Loucy (cell line): ENCODE measurements around the gene C22orf31.

ENCODE experiments used
- H2AFZ ChIP-seq: fragments of 200-600 bp; sonication (generic); 2 replicates; pipeline ENCODE4 v1.6.0; 2016; ENCODE audit warnings: antibody characterized with exemption, mild to moderate bottlenecking, low read length, moderate library complexity
- H3F3A ChIP-seq: fragments of 200-600 bp; 2 replicates; pipeline ENCODE4 v1.6.0; 2016; ENCODE audit warnings: antibody characterized with exemption, low read depth, mild to moderate bottlenecking
- H3K27me3 ChIP-seq: fragments of 200-600 bp; sonication (generic); 2 replicates; pipeline ENCODE4 v1.6.1; 2014; ENCODE audit warnings: low read length, mild to moderate bottlenecking; ENCODE audit not compliant: insufficient read depth, poor library complexity, severe bottlenecking
- H3K36me3 ChIP-seq: fragments of 200-600 bp; sonication (generic); 2 replicates; pipeline ENCODE4 v1.6.1; 2016; ENCODE audit warnings: low read length; ENCODE audit not compliant: insufficient read depth
- H3K4me1 ChIP-seq: fragments of 200-600 bp; sonication (generic); 2 replicates; pipeline ENCODE4 v1.5.1; 2014; ENCODE audit warnings: low read length, mild to moderate bottlenecking; ENCODE audit not compliant: insufficient read depth, poor library complexity, severe bottlenecking
- H3K4me2 ChIP-seq: fragments of 200-600 bp; sonication (generic); 2 replicates; pipeline ENCODE4 v1.6.0; 2014; ENCODE audit warnings: antibody characterized with exemption, low read length, low read depth, mild to moderate bottlenecking; ENCODE audit not compliant: poor library complexity, severe bottlenecking
- H3K4me3 ChIP-seq: fragments of 200-600 bp; sonication (generic); 2 replicates; pipeline ENCODE4 v1.5.1; 2014; ENCODE audit warnings: low read length, mild to moderate bottlenecking, mixed read lengths; ENCODE audit not compliant: poor library complexity, severe bottlenecking
- H3K79me2 ChIP-seq: fragments of 200-600 bp; sonication (generic); 2 replicates; pipeline ENCODE4 v1.6.1; 2014; ENCODE audit warnings: low read length; ENCODE audit not compliant: insufficient read depth
- H3K9ac ChIP-seq: fragments of 200-600 bp; sonication (generic); 2 replicates; pipeline ENCODE4 v1.6.0; 2014; ENCODE audit warnings: mild to moderate bottlenecking, low read depth, low read length, moderate library complexity; ENCODE audit not compliant: poor library complexity, severe bottlenecking
- H3K9me2 ChIP-seq: fragments of 200-600 bp; sonication (generic); replicated peaks from 2 replicates; pipeline ENCODE4 v1.6.1; 2016; ENCODE audit warnings: low read depth, low read length, mixed read lengths
- H3K9me3 ChIP-seq: fragments of 200-600 bp; sonication (generic); 2 replicates; pipeline ENCODE4 v1.6.1; 2014; ENCODE audit warnings: mild to moderate bottlenecking, antibody characterized with exemption, low read length, low read depth; ENCODE audit not compliant: insufficient read depth
- H4K20me1 ChIP-seq: fragments of 200-600 bp; sonication (generic); 2 replicates; pipeline ENCODE4 v1.6.0; 2014; ENCODE audit warnings: antibody characterized with exemption, low read length, mild to moderate bottlenecking; ENCODE audit not compliant: insufficient read depth, poor library complexity, severe bottlenecking
- CTCF ChIP-seq: fragments of 200-600 bp; sonication (generic); conservative IDR thresholded peaks from 2 replicates; pipeline ENCODE4 v1.5.1; 2014; ENCODE audit warnings: mild to moderate bottlenecking, antibody characterized with exemption, low read length
- EZH2phosphoT487 ChIP-seq: fragments of 200-600 bp; IDR thresholded peaks from 2 replicates; pipeline ENCODE4 v1.6.1; 2018; ENCODE audit warnings: antibody characterized with exemption, mild to moderate bottlenecking, moderate library complexity, borderline replicate concordance

C22orf31 gene

DNA sequence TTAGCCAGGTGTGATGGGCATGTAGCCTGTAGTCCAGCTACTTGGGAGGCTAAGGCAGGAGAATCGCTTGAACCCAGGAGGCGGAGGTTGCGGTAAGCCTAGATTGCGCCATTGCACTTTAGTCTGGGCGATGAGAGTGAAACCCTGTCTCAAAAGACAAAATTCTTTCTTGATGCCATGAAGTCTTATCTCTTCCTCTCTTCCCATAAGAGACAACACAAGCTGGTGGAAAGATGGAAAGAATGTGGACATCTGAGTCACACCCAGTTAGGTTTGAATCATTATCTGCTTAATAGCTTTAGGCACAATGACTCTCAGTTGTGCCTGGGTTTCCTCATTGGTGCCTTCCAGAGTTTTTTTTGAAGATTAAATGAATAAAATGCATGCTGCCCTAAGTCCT is 46.5 kb upstream of the C22orf31 start:
- Histone ChIP-seq H3K4me2 (no peak overlapping the region), H3K4me3 (no peak overlapping the region), H3K79me2 (no peaks in the 10 kb centered on the region), H2AFZ (no peak overlapping the region), H3K9me3 (no peaks in the 10 kb centered on the region), H3K36me3 (no peaks in the 10 kb centered on the region), H4K20me1 (no peaks in the 10 kb centered on the region), H3K4me1 (no peaks in the 10 kb centered on the region), H3K9me2 (no peaks in the 10 kb centered on the region), H3F3A (no peaks in the 10 kb centered on the region), H3K27me3 (no peaks in the 10 kb centered on the region), H3K9ac (no peak overlapping the region)
- TF ChIP-seq EZH2phosphoT487 (no peak), CTCF (no peak)

DNA sequence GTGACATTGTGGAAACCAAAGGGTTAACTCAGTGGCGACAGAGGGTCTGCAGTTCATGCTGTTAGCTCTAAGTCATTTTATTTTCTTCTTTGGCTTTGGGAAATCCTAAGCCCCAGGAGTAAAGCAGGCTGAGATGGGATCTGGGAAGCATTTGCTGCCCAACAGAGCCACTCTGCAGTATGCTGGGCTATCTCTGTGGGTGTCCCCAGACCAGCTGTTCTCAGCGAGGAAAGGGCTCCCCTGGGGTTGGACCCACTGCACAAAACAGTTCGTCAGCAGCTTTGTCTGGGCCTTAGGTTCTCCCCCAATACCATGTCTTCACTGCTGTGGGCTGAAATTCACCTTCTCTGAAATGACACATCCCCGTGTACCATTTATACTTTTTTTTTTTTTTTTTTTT is 45.2 kb upstream of the C22orf31 start:
- no peaks in the 10 kb centered on the region for H3K4me1 ChIP-seq
- TF ChIP-seq EZH2phosphoT487 = no peak
- TF ChIP-seq CTCF = no peak
- H3K9me2 ChIP-seq = no peaks in the 10 kb centered on the region
- H3K4me3 ChIP-seq = no peak overlapping the region
- no peaks in the 10 kb centered on the region for H3K36me3 ChIP-seq
- H3K79me2 ChIP-seq = no peaks in the 10 kb centered on the region
- no peaks in the 10 kb centered on the region for H3K27me3 ChIP-seq
- H3K9ac ChIP-seq = no peak overlapping the region
- H2AFZ ChIP-seq = no peak overlapping the region
- no peaks in the 10 kb centered on the region for H3F3A ChIP-seq
- H3K4me2 ChIP-seq = no peak overlapping the region
- H3K9me3 ChIP-seq = no peaks in the 10 kb centered on the region
- H4K20me1 ChIP-seq = no peaks in the 10 kb centered on the region

GRCh38 chr22:29105468-29105867 is 43.8 kb upstream of the C22orf31 start:
- H3K4me3 ChIP-seq = no peak overlapping the region
- H4K20me1 ChIP-seq = no peaks in the 10 kb centered on the region
- H3K4me2 ChIP-seq = no peak overlapping the region
- H3F3A ChIP-seq = no peaks in the 10 kb centered on the region
- no peaks in the 10 kb centered on the region for H3K4me1 ChIP-seq
- H3K9me3 ChIP-seq = no peaks in the 10 kb centered on the region
- TF ChIP-seq EZH2phosphoT487 (no peak), CTCF (no peak)
- H2AFZ ChIP-seq = no peak overlapping the region
- H3K9me2 ChIP-seq = no peaks in the 10 kb centered on the region
- H3K27me3 ChIP-seq = no peaks in the 10 kb centered on the region
- no peaks in the 10 kb centered on the region for H3K79me2 ChIP-seq
- no peak overlapping the region for H3K9ac ChIP-seq
- no peaks in the 10 kb centered on the region for H3K36me3 ChIP-seq
